Mesothelial cell of epicardium (in vitro differentiated cells): Measurements from ENCODE around the gene IL2. TPM values are rescaled to one million over a fixed set of nuclear protein-coding genes. Genes with fewer than 3 reads are reported as not detected.

Source experiments
- DNase-seq, 2 experiments: peaks; one replicate each; pipeline ENCODE4 v3.0.0; 2021; ENCODE audit warnings: low spot score in 2 of 2; ENCODE audit not compliant: unreplicated experiment in 2 of 2
- H3K27ac Mint-ChIP-seq: 2 replicates; pipeline ENCODE4 v1.8.0; 2021; ENCODE audit warnings: mixed read lengths
- H3K27me3 Mint-ChIP-seq: 2 replicates; pipeline ENCODE4 v1.8.0; 2021; ENCODE audit warnings: low read depth, mixed read lengths
- H3K36me3 Mint-ChIP-seq: 2 replicates; pipeline ENCODE4 v1.8.0; 2021; ENCODE audit warnings: mixed read lengths
- H3K4me1 Mint-ChIP-seq: 2 replicates; pipeline ENCODE4 v1.8.0; 2021; ENCODE audit warnings: mixed read lengths
- H3K4me3 Mint-ChIP-seq: 2 replicates; pipeline ENCODE4 v1.8.0; 2021; ENCODE audit warnings: mild to moderate bottlenecking, moderate library complexity, mixed read lengths
- H3K9me3 Mint-ChIP-seq: 2 replicates; pipeline ENCODE4 v1.8.0; 2021; ENCODE audit warnings: mixed read lengths
- total RNA-seq: library from RNA; stranded (reverse); gene quantifications from 3 replicates; pipeline ENCODE4 v1.2.1, GENCODE V29; 2021
- TF ChIP-seq, protein P1 (sequence below): fragments of 200-600 bp; sonication (generic); IDR thresholded peaks from one replicate; pipeline ENCODE4 v1.5.0; 2021; ENCODE audit warnings: antibody characterized with exemption; ENCODE audit not compliant: unreplicated experiment

The IL2 gene
- total RNA-seq, 1 donor from 2014 or later, result not detected

GRCh38 chr4:122431351-122431750, 25.2 kb downstream of the IL2 start:
- peaks cover 12% of the 10 kb centered on the region for H3K4me1 Mint-ChIP-seq
- no peak for DNase-seq
- TF ChIP-seq, protein P1, sequence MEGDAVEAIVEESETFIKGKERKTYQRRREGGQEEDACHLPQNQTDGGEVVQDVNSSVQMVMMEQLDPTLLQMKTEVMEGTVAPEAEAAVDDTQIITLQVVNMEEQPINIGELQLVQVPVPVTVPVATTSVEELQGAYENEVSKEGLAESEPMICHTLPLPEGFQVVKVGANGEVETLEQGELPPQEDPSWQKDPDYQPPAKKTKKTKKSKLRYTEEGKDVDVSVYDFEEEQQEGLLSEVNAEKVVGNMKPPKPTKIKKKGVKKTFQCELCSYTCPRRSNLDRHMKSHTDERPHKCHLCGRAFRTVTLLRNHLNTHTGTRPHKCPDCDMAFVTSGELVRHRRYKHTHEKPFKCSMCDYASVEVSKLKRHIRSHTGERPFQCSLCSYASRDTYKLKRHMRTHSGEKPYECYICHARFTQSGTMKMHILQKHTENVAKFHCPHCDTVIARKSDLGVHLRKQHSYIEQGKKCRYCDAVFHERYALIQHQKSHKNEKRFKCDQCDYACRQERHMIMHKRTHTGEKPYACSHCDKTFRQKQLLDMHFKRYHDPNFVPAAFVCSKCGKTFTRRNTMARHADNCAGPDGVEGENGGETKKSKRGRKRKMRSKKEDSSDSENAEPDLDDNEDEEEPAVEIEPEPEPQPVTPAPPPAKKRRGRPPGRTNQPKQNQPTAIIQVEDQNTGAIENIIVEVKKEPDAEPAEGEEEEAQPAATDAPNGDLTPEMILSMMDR, result no peak
- H3K4me3 Mint-ChIP-seq, result no peak overlapping the region
- H3K36me3 Mint-ChIP-seq, result no peaks in the 10 kb centered on the region
- H3K27me3 Mint-ChIP-seq, result no peaks in the 10 kb centered on the region
- peak overlapping the region; percentile 2 for H3K27ac Mint-ChIP-seq
- H3K9me3 Mint-ChIP-seq, result peaks cover 7% of the 10 kb centered on the region

DNA sequence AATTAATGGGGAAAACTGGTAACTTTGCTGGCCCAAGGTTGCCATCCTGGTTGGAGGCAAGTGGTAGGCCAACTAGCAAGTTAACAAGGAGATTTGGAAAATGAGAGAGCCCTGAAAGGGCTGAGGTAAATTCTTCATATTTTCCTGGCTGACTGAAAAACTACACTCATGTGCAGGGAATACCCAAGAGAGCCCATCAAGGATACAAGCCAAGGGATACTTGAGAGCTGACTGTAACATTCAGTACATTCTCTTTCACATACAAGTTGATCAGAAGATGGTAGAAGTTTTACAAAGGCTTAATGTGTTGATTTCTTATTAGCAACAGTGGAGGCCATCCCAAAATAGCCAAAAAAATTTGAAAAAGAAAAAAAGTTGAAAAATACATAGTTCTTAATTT, 33.3 kb downstream of the IL2 start:
- no peaks in the 10 kb centered on the region for H3K36me3 Mint-ChIP-seq
- no peak overlapping the region for H3K4me3 Mint-ChIP-seq
- TF ChIP-seq, protein P1, result no peak
- no peaks in the 10 kb centered on the region for H3K27me3 Mint-ChIP-seq
- peaks cover 22% of the 10 kb centered on the region for H3K9me3 Mint-ChIP-seq
- no peaks in the 10 kb centered on the region for H3K4me1 Mint-ChIP-seq
- no peak for DNase-seq
- no peak overlapping the region for H3K27ac Mint-ChIP-seq

DNA sequence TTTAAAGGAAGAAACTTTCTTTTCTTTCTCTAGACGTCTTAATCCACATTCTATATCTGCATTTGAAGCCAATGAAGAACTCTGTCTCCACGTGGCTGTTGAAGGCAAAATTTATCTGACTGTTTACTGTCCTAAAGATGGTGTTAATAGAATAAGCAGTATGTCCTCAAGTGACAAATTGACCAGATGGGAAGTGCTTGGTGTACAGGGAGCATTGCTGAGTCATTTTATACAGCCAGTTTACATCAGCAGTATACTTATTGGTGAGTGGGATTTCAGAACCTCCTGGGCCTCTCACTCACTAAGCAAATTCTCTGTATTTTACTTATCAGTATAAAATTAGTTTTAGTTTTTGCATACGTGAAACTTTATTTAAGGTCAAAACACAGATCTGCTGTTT, 44.0 kb downstream of the IL2 start:
- Mint-ChIP-seq H3K4me3 (no peak overlapping the region), H3K4me1 (peaks cover 11% of the 10 kb centered on the region), H3K27me3 (no peaks in the 10 kb centered on the region), H3K9me3 (no peaks in the 10 kb centered on the region), H3K36me3 (no peaks in the 10 kb centered on the region), H3K27ac (peak overlapping the region; percentile 14)
- TF ChIP-seq, protein P1, result no peak
- no peak for DNase-seq

GRCh38 chr4:122403861-122404260, 52.7 kb downstream of the IL2 start:
- Mint-ChIP-seq H3K4me3 (no peak overlapping the region), H3K9me3 (peaks cover 10% of the 10 kb centered on the region), H3K27me3 (peaks cover 14% of the 10 kb centered on the region), H3K36me3 (no peaks in the 10 kb centered on the region), H3K4me1 (no peaks in the 10 kb centered on the region), H3K27ac (no peak overlapping the region)
- no peak for DNase-seq
- TF ChIP-seq, protein P1, result no peak

Other genes starting within 250 kb of the IL2 start
- not detected in 3 replicates for gene ADAD1, start 77.7 kb downstream of the IL2 start, total RNA-seq
- gene IL21, start 164.3 kb upstream of the IL2 start, total RNA-seq, result not detected in 3 replicates